Retinal pigment epithelial cell (primary cell): ENCODE measurements around the gene SLC35F3.

Experiments used
- DNase-seq: peaks from one replicate; pipeline ENCODE4 v3.0.0-alpha.2; 2010; ENCODE audit warnings: low read depth
- H3K4me3 ChIP-seq: 2 replicates; pipeline ENCODE4 v1.5.1; 2011; ENCODE audit warnings: mild to moderate bottlenecking, low read length, control low read depth, moderate library complexity
- CTCF ChIP-seq: conservative IDR thresholded peaks from 2 replicates; pipeline ENCODE4 v1.5.1; 2011; ENCODE audit warnings: low read depth, low read length, control low read depth, inconsistent platforms

Gene SLC35F3

GRCh38 chr1:234162661-234163060, 258.2 kb downstream of the SLC35F3 start:
- no peak overlapping the region for H3K4me3 ChIP-seq
- DNase-seq, result no peak
- TF ChIP-seq CTCF, result no peak

GRCh38 chr1:234163267-234163919, 258.9 kb downstream of the SLC35F3 start:
- no peak for TF ChIP-seq CTCF
- H3K4me3 ChIP-seq, result no peak overlapping the region
- no peak for DNase-seq

GRCh38 chr1:234164098-234164709, 259.7 kb downstream of the SLC35F3 start:
- H3K4me3 ChIP-seq, result no peak overlapping the region
- no peak for TF ChIP-seq CTCF
- no peak for DNase-seq

- no peak for TF ChIP-seq CTCF
- DNase-seq, result no peak
- no peak overlapping the region for H3K4me3 ChIP-seq
These were observed 263.7 kb downstream of the SLC35F3 start for GRCh38 chr1:234168061-234168724.

GRCh38 chr1:234169161-234169849, 264.8 kb downstream of the SLC35F3 start:
- no peak for DNase-seq
- no peak for TF ChIP-seq CTCF
- H3K4me3 ChIP-seq, result no peak overlapping the region

GRCh38 chr1:234170067-234170466, 265.6 kb downstream of the SLC35F3 start:
- no peak for TF ChIP-seq CTCF
- no peak for DNase-seq
- H3K4me3 ChIP-seq, result no peak overlapping the region
